Testis (tissue), 3 donors: Measurements from ENCODE around the gene PRR5L. TPM values are rescaled to one million over a fixed set of nuclear protein-coding genes. Genes with fewer than 3 reads are reported as not detected.

Experiments
- DNase-seq: peaks from one replicate; pipeline ENCODE4 v3.0.0-alpha.2; 2019
- H3K27ac ChIP-seq, 2 donors: fragments of 200-600 bp; sonication (generic); one replicate each; pipeline ENCODE4 v1.5.1; 2019
- H3K27me3 ChIP-seq: fragments of 200-600 bp; sonication (generic); one replicate; pipeline ENCODE4 v1.5.1; 2019
- H3K36me3 ChIP-seq: fragments of 200-600 bp; sonication (generic); one replicate; pipeline ENCODE4 v1.5.1; 2017; ENCODE audit warnings: low read depth; ENCODE audit errors: missing control alignments
- H3K4me1 ChIP-seq: fragments of 200-600 bp; sonication (generic); one replicate; pipeline ENCODE4 v1.5.1; 2019
- H3K4me3 ChIP-seq, 2 donors: fragments of 200-600 bp; sonication (generic); one replicate each; pipeline ENCODE4 v1.5.1; 2017 to 2019
- H3K9me3 ChIP-seq: fragments of 200-600 bp; sonication (generic); one replicate; pipeline ENCODE4 v1.5.1; 2017
- POLR2A ChIP-seq: fragments of 450-650 bp; IDR thresholded peaks from one replicate; pipeline ENCODE4 v1.6.1; 2017; ENCODE audit warnings: antibody characterized with exemption, mild to moderate bottlenecking, moderate library complexity
- WGBS, 2 donors: methylation state at CpG; one replicate each; pipeline ENCODE4 v1.1.5; 2018; 5-methylcytosine and 5-hydroxymethylcytosine counted together
- intact Hi-C: fragments of 100-400 bp; cut with DNase I; formaldehyde crosslinking; loops from one replicate; pipeline ENCODE4 v1.15.1; 2023; ENCODE audit warnings: low total_unique reads
- polyA plus RNA-seq: library from polyadenylated mRNA; stranded (reverse); fragments of 350-450 nt; fragmentation: Illumina TruSeq; extraction: RNeasy Lipid Tissue Mini Kit (QIAGEN cat#74804); gene quantifications from one replicate; pipeline ENCODE4 v1.2.3, GENCODE V29; 2014; ENCODE audit warnings: low read depth, low replicate concordance; ENCODE audit not compliant: insufficient read depth
- total RNA-seq, 2 donors: library from RNA; depleted of rRNA; stranded (reverse); fragments of >200 nt; gene quantifications; one replicate each; pipeline ENCODE4 v1.2.3, GENCODE V29; 2016
- TF ChIP-seq, protein P1 (sequence below), 3 experiments: fragments of 450-650 bp in 2 of 3; fragments of 200-600 bp in 1 of 3; sonication (generic) in 1 of 3; IDR thresholded peaks; one replicate each; pipeline ENCODE4 v1.5.1; 2016 to 2019; ENCODE audit warnings: antibody characterized with exemption in 3 of 3, mild to moderate bottlenecking in 2 of 3, moderate library complexity in 1 of 3

The PRR5L gene
- total and polyA plus RNA-seq, 3 donors from 2014 or later = 8.1 to 15.4 (median 14.7) TPM

DNA sequence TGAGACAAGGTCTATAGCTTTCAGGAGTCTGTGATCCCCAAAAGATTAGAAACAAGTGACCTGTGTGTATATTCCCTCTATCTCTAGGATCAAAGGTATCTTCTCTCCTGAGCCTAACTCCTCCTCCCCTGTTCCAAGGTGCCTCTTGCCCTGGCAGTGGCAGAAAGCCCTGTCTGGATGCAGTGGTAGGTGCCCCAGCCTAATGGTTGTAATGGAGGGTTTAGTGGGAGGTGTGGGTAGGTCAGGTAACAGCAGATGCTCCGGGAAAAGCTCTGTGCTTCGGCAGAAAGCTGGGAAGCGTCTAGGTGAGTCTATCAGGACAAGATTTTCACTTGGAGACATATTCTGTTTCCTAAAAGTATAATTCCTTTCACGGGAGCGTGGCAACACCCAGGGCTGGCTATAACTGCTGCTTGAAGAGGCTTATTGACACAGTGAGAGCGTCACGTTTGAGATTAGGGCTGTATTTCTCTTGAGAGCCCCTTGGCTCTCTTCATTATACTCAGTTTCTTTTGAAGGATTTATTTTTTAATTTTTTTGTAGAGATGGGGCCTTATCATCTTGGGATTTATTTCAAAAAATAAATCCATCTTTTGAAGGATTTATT lies 49.5 kb downstream of the PRR5L start:
- H3K27ac ChIP-seq = no peak overlapping the region
- intact Hi-C loops = no loop called here
- no peak for TF ChIP-seq POLR2A
- 82 to 85% methylated on average over 7 of the region's 7 CpGs for WGBS, 2 donors
- no peaks in the 10 kb centered on the region for H3K36me3 ChIP-seq
- H3K4me1 ChIP-seq = no peaks in the 10 kb centered on the region
- H3K27me3 ChIP-seq = no peaks in the 10 kb centered on the region
- H3K4me3 ChIP-seq = no peak overlapping the region
- no peaks in the 10 kb centered on the region for H3K9me3 ChIP-seq
- DNase-seq = no peak

DNA sequence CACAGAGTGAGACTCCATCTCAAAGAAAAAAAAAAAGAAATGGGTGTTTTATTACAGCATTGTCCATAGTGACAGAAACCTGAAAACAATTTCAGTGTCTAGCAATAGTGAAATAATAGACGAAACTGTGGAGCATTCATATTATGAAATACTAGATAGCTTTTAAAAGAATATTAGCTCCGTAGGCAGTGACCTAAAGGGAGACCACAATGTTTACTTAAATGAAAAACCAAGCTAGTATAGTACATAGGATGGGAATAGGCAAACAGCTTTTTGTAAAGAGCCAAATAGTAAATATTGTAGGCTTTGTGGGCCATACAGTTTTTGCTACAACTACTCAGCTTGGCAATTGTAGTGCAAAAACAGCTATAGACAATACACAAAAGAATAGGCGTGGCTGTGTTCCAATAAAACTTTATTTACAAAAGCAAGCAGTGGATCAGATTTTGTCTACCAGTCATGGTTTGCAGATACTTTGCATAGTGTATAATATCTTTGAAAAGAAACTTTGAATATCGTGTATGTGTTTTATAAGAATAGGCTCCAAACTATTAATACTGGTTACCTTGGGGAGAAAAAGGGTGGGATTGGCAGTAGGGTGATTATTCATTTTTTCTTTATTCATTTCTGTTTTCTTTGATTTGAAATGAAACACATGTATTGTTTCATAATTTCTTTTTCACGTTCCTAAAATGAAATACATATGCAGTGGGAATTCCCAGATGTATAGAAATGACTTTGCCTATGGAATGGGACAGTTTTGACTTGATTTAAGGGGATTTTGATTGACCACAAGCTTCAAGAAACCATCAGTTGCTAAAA lies 50.7 kb downstream of the PRR5L start:
- Histone ChIP-seq H3K27ac (no peak overlapping the region), H3K9me3 (no peaks in the 10 kb centered on the region), H3K36me3 (no peaks in the 10 kb centered on the region), H3K4me3 (no peak overlapping the region), H3K4me1 (no peaks in the 10 kb centered on the region), H3K27me3 (no peaks in the 10 kb centered on the region)
- no peak for TF ChIP-seq POLR2A
- TF ChIP-seq, protein P1, sequence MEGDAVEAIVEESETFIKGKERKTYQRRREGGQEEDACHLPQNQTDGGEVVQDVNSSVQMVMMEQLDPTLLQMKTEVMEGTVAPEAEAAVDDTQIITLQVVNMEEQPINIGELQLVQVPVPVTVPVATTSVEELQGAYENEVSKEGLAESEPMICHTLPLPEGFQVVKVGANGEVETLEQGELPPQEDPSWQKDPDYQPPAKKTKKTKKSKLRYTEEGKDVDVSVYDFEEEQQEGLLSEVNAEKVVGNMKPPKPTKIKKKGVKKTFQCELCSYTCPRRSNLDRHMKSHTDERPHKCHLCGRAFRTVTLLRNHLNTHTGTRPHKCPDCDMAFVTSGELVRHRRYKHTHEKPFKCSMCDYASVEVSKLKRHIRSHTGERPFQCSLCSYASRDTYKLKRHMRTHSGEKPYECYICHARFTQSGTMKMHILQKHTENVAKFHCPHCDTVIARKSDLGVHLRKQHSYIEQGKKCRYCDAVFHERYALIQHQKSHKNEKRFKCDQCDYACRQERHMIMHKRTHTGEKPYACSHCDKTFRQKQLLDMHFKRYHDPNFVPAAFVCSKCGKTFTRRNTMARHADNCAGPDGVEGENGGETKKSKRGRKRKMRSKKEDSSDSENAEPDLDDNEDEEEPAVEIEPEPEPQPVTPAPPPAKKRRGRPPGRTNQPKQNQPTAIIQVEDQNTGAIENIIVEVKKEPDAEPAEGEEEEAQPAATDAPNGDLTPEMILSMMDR (IDR thresholded peaks at IDR 0.05) = no peak
- intact Hi-C loops = no loop called here
- WGBS, 2 donors = 84 to 85% methylated on average over 5 of the region's 5 CpGs
- no peak for DNase-seq

DNA sequence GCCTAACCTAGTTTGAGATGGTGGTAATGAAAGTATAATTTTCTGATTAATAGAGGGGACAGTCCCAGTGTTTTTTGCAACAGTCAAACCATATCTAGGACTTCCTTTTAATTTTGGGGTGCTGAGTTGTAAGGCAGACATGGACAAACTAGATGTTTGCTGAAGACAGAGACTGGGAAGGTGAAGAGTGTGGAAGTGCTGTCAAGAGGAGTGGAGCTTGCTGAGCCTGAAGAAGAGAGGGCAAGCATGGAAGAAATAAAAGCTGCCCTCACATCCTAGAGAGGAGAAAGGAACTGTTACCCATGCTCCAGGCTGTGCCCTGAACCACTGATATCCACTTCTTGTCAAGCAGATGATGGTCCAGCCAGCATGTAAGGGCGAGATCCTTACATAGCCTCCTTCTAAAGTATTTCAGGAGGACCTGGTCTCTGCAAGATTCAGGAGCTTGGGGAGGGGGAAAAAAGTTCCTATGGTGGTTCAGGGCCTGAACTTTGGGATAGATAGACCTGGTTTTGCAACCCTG lies 51.4 kb downstream of the PRR5L start:
- no peak for TF ChIP-seq POLR2A
- TF ChIP-seq, protein P1 (IDR thresholded peaks at IDR 0.05) = no peak
- 75 to 97% methylated on average over 1 of the region's 1 CpG for WGBS, 2 donors
- Histone ChIP-seq H3K4me1 (no peaks in the 10 kb centered on the region), H3K4me3 (no peak overlapping the region), H3K36me3 (no peaks in the 10 kb centered on the region), H3K9me3 (no peaks in the 10 kb centered on the region), H3K27me3 (no peaks in the 10 kb centered on the region), H3K27ac (no peak overlapping the region)
- DNase-seq = no peak
- intact Hi-C loops = no loop called here

- intact Hi-C loops = no loop called here
- Histone ChIP-seq H3K36me3 (no peaks in the 10 kb centered on the region), H3K27ac (no peak overlapping the region), H3K9me3 (no peaks in the 10 kb centered on the region), H3K27me3 (no peaks in the 10 kb centered on the region), H3K4me1 (no peaks in the 10 kb centered on the region), H3K4me3 (no peak overlapping the region)
- 59 to 61% methylated on average over 8 of the region's 8 CpGs for WGBS, 2 donors
- no peak for TF ChIP-seq POLR2A
- TF ChIP-seq, protein P1 (IDR thresholded peaks at IDR 0.05) = no peak
- no peak for DNase-seq
Measured at GRCh38 chr11:36349351-36350136, 53.5 kb downstream of the PRR5L start.

GRCh38 chr11:36350137-36350513 lies 54.0 kb downstream of the PRR5L start:
- H3K36me3 ChIP-seq = no peaks in the 10 kb centered on the region
- intact Hi-C loops = no loop called here
- DNase-seq = no peak
- H3K4me3 ChIP-seq = no peak overlapping the region
- no peaks in the 10 kb centered on the region for H3K4me1 ChIP-seq
- H3K27me3 ChIP-seq = no peaks in the 10 kb centered on the region
- whole genome bisulfite sequencing, 2 donors = 64 to 78% methylated on average over 1 of the region's 1 CpG
- TF ChIP-seq POLR2A = no peak
- TF ChIP-seq, protein P1 (IDR thresholded peaks at IDR 0.05) = no peak
- no peak overlapping the region for H3K27ac ChIP-seq
- no peaks in the 10 kb centered on the region for H3K9me3 ChIP-seq
